CD4-positive, CD25-positive, alpha-beta regulatory T cell (primary cell): ENCODE results near the gene COTL1. TPM values are rescaled to one million over a fixed set of nuclear protein-coding genes. Genes with fewer than 3 reads are reported as not detected.

Source experiments
- ATAC-seq, 2 donors: fragments of 150-1000 bp; cut with Tn5 transposase; one replicate each; pipeline ENCODE4 v1.10.0; 2021; ENCODE audit warnings: low read depth in 2 of 2, moderate number of reproducible peaks in 2 of 2, moderate library complexity in 1 of 2
- DNase-seq, 3 donors: peaks; one replicate each; pipeline versions ENCODE4 v3.0.0 to v3.0.0-alpha.2; 2012 to 2022; ENCODE audit warnings: mixed read lengths in 1 of 3
- H3K27ac ChIP-seq: one replicate; pipeline ENCODE4 v1.7.0; 2013; ENCODE audit warnings: mild to moderate bottlenecking, low read length; ENCODE audit not compliant: insufficient read depth, poor library complexity, severe bottlenecking
- H3K27me3 ChIP-seq: one replicate; pipeline ENCODE4 v1.7.0; 2013; ENCODE audit warnings: low read length; ENCODE audit not compliant: control insufficient read depth, insufficient read depth
- H3K36me3 ChIP-seq: one replicate; pipeline ENCODE4 v1.7.0; 2013; ENCODE audit warnings: mild to moderate bottlenecking, low read length, moderate library complexity; ENCODE audit not compliant: control insufficient read depth, insufficient read depth
- H3K4me1 ChIP-seq: 2 replicates; pipeline ENCODE4 v1.7.0; 2013; ENCODE audit warnings: mild to moderate bottlenecking, low read length; ENCODE audit not compliant: insufficient read depth, control insufficient read depth, poor library complexity, severe bottlenecking
- H3K4me3 ChIP-seq: one replicate; pipeline ENCODE4 v1.7.0; 2013; ENCODE audit warnings: low read depth, mild to moderate bottlenecking, low read length, moderate library complexity
- H3K9me3 ChIP-seq, 2 experiments: 1 replicate in 1 of 2; 2 replicates in 1 of 2; pipeline ENCODE4 v1.7.0; 2013; ENCODE audit warnings: low read length in 2 of 2, mild to moderate bottlenecking in 1 of 2, moderate library complexity in 1 of 2; ENCODE audit not compliant: control insufficient read depth in 2 of 2
- H3K27ac Mint-ChIP-seq, 3 donors: one replicate each; pipeline ENCODE4 v1.8.0; 2020 to 2022; ENCODE audit warnings: mild to moderate bottlenecking in 3 of 3, mixed read lengths in 3 of 3, moderate library complexity in 2 of 3
- H3K27me3 Mint-ChIP-seq: one replicate; pipeline ENCODE4 v1.8.0; 2022; ENCODE audit warnings: mild to moderate bottlenecking, mixed read lengths
- H3K36me3 Mint-ChIP-seq: one replicate; pipeline ENCODE4 v1.8.0; 2020; ENCODE audit warnings: mixed read lengths
- H3K4me1 Mint-ChIP-seq, 4 donors: one replicate each; pipeline ENCODE4 v1.8.0; 2020 to 2022; ENCODE audit warnings: mixed read lengths in 4 of 4, mild to moderate bottlenecking in 1 of 4
- H3K4me3 Mint-ChIP-seq, 4 donors: one replicate each; pipeline ENCODE4 v1.8.0; 2020 to 2022; ENCODE audit warnings: mild to moderate bottlenecking in 4 of 4, mixed read lengths in 4 of 4, moderate library complexity in 3 of 4
- H3K9me3 Mint-ChIP-seq, 7 donors: one replicate each; pipeline ENCODE4 v1.8.0; 2020 to 2022; ENCODE audit warnings: mixed read lengths in 7 of 7, mild to moderate bottlenecking in 3 of 7, moderate library complexity in 2 of 7
- polyA plus RNA-seq, 4 donors: library from polyadenylated mRNA; unstranded; fragments of 300-500 nt; fragmentation: Illumina TruSeq; gene quantifications; one replicate each; pipeline ENCODE4 v1.2.3, GENCODE V29; 2021
- total RNA-seq: library from RNA; stranded (reverse); gene quantifications from one replicate; pipeline ENCODE4 v1.2.3, GENCODE V29; 2022

COTL1 gene
- total and polyA plus RNA-seq, 5 donors from 2014 or later = 353 to 761 (median 475) TPM

- H3K4me1 Mint-ChIP-seq = peaks cover 38 to 95% (median 72%) of the 10 kb centered on the region in 4 donors
- ATAC-seq (no peak), DNase-seq (no peak)
- H3K4me3 Mint-ChIP-seq = peak overlapping the region; percentile 60 to 92 (median 83)
- H3K27me3 Mint-ChIP-seq = no peaks in the 10 kb centered on the region
- no peaks in the 10 kb centered on the region for H3K9me3 Mint-ChIP-seq
- Histone ChIP-seq H3K27ac (peak overlapping the region; percentile 69), H3K27me3 (no peaks in the 10 kb centered on the region), H3K36me3 (peaks cover 7% of the 10 kb centered on the region), H3K4me3 (peak overlapping the region; percentile 73), H3K4me1 (peaks cover 96% of the 10 kb centered on the region), H3K9me3 (no peaks in the 10 kb centered on the region)
- H3K36me3 Mint-ChIP-seq = peaks cover 31% of the 10 kb centered on the region
- H3K27ac Mint-ChIP-seq = peak overlapping the region; percentile 89 to 99 (median 95)
Observed at GRCh38 chr16:84607061-84607460, 10.8 kb downstream of the COTL1 start.

GRCh38 chr16:84606081-84606875 lies 11.6 kb downstream of the COTL1 start:
- ATAC-seq (peak; percentile 58 to 63), DNase-seq (peak in 2 of 3 donors; percentile 32 to 79)
- no peaks in the 10 kb centered on the region for H3K9me3 Mint-ChIP-seq
- peak overlapping the region; percentile 60 to 92 (median 83) for H3K4me3 Mint-ChIP-seq
- peak overlapping the region; percentile 69 for H3K27ac ChIP-seq
- peak overlapping the region; percentile 13 for H3K4me3 ChIP-seq
- peaks cover 96% of the 10 kb centered on the region for H3K4me1 ChIP-seq
- H3K4me1 Mint-ChIP-seq = peaks cover 30 to 95% (median 71%) of the 10 kb centered on the region in 4 donors
- H3K36me3 ChIP-seq = peaks cover 7% of the 10 kb centered on the region
- peak overlapping the region; percentile 89 to 99 (median 95) for H3K27ac Mint-ChIP-seq
- peaks cover 24% of the 10 kb centered on the region for H3K36me3 Mint-ChIP-seq
- no peaks in the 10 kb centered on the region for H3K27me3 ChIP-seq
- no peaks in the 10 kb centered on the region for H3K9me3 ChIP-seq
- H3K27me3 Mint-ChIP-seq = no peaks in the 10 kb centered on the region

- peaks cover 96% of the 10 kb centered on the region for H3K4me1 ChIP-seq
- peak overlapping the region; percentile 69 for H3K27ac ChIP-seq
- ATAC-seq = no peak
- no peaks in the 10 kb centered on the region for H3K27me3 Mint-ChIP-seq
- H3K36me3 Mint-ChIP-seq = peaks cover 18% of the 10 kb centered on the region
- no peaks in the 10 kb centered on the region for H3K9me3 ChIP-seq
- no peaks in the 10 kb centered on the region for H3K9me3 Mint-ChIP-seq
- no peak overlapping the region for H3K4me3 ChIP-seq
- DNase-seq = no peak
- peak overlapping the region; percentile 56 to 81 (median 80) for H3K27ac Mint-ChIP-seq
- H3K4me3 Mint-ChIP-seq = peak overlapping the region in 1 of 4 donors; percentile 38
- no peaks in the 10 kb centered on the region for H3K27me3 ChIP-seq
- peaks cover 4% of the 10 kb centered on the region for H3K36me3 ChIP-seq
- peaks cover 32 to 95% (median 70%) of the 10 kb centered on the region in 4 donors for H3K4me1 Mint-ChIP-seq
Observed at GRCh38 chr16:84605339-84605848, 12.5 kb downstream of the COTL1 start.

- Histone ChIP-seq H3K4me3 (no peak overlapping the region), H3K27ac (peak overlapping the region; percentile 89), H3K36me3 (peaks cover 4% of the 10 kb centered on the region), H3K27me3 (no peaks in the 10 kb centered on the region), H3K4me1 (peaks cover 94% of the 10 kb centered on the region), H3K9me3 (no peaks in the 10 kb centered on the region)
- Mint-ChIP-seq H3K27ac (peak overlapping the region; percentile 48 to 81 (median 60)), H3K9me3 (no peaks in the 10 kb centered on the region), H3K4me3 (peak overlapping the region in 2 of 4 donors; percentile 56 to 75), H3K4me1 (peaks cover 31 to 95% (median 69%) of the 10 kb centered on the region in 4 donors), H3K27me3 (no peaks in the 10 kb centered on the region), H3K36me3 (peaks cover 12% of the 10 kb centered on the region)
- ATAC-seq = no peak
- DNase-seq = no peak
Observed at GRCh38 chr16:84604477-84605013, 13.3 kb downstream of the COTL1 start.

- H3K4me1 Mint-ChIP-seq = peaks cover 30 to 95% (median 68%) of the 10 kb centered on the region in 4 donors
- ATAC-seq = no peak
Observed at GRCh38 chr16:84603940-84604339, 13.9 kb downstream of the COTL1 start.

GRCh38 chr16:84603140-84603816 lies 14.6 kb downstream of the COTL1 start:
- no peak for DNase-seq
- Mint-ChIP-seq H3K36me3 (peaks cover 7% of the 10 kb centered on the region), H3K27ac (peak overlapping the region; percentile 89 to 96 (median 91))

More at GRCh38 chr16:84603940-84604339, 13.9 kb downstream of the COTL1 start:
- H3K27ac ChIP-seq = peak overlapping the region; percentile 89
- DNase-seq = no peak
- Mint-ChIP-seq H3K9me3 (no peaks in the 10 kb centered on the region), H3K4me3 (no peak overlapping the region), H3K36me3 (peaks cover 7% of the 10 kb centered on the region), H3K27ac (peak overlapping the region in 2 of 3 donors; percentile 48 to 96), H3K27me3 (no peaks in the 10 kb centered on the region)
- H3K4me3 ChIP-seq = no peak overlapping the region
- peaks cover 94% of the 10 kb centered on the region for H3K4me1 ChIP-seq
- H3K36me3 ChIP-seq = no peaks in the 10 kb centered on the region
- H3K9me3 ChIP-seq = no peaks in the 10 kb centered on the region
- no peaks in the 10 kb centered on the region for H3K27me3 ChIP-seq

More at GRCh38 chr16:84603140-84603816, 14.6 kb downstream of the COTL1 start:
- no peaks in the 10 kb centered on the region for H3K27me3 ChIP-seq
- no peak overlapping the region for H3K4me3 ChIP-seq
- H3K27me3 Mint-ChIP-seq = no peaks in the 10 kb centered on the region
- H3K9me3 Mint-ChIP-seq = no peaks in the 10 kb centered on the region
- H3K27ac ChIP-seq = peak overlapping the region; percentile 89
- peaks cover 28 to 92% (median 64%) of the 10 kb centered on the region in 4 donors for H3K4me1 Mint-ChIP-seq
- peak overlapping the region; percentile 26 to 81 (median 47) for H3K4me3 Mint-ChIP-seq
- no peak for ATAC-seq
- H3K4me1 ChIP-seq = peaks cover 93% of the 10 kb centered on the region
- H3K9me3 ChIP-seq = no peaks in the 10 kb centered on the region
- H3K36me3 ChIP-seq = no peaks in the 10 kb centered on the region
